GM12865 (cell line): ENCODE data around the gene C15orf39.

Experiments used
- DNase-seq: peaks from one replicate; pipeline ENCODE4 v3.0.0; 2010; ENCODE audit warnings: low read depth
- H3K4me3 ChIP-seq: 2 replicates; pipeline ENCODE4 v1.5.1; 2011; ENCODE audit warnings: mild to moderate bottlenecking, low read depth, low read length, control low read depth
- TF ChIP-seq, protein P1 (sequence below): IDR thresholded peaks from 2 replicates; pipeline ENCODE4 v1.5.1; 2011; ENCODE audit warnings: low read length, control low read depth, low read depth, inconsistent platforms; ENCODE audit not compliant: insufficient read depth; ENCODE audit errors: missing control alignments

The C15orf39 gene

DNA sequence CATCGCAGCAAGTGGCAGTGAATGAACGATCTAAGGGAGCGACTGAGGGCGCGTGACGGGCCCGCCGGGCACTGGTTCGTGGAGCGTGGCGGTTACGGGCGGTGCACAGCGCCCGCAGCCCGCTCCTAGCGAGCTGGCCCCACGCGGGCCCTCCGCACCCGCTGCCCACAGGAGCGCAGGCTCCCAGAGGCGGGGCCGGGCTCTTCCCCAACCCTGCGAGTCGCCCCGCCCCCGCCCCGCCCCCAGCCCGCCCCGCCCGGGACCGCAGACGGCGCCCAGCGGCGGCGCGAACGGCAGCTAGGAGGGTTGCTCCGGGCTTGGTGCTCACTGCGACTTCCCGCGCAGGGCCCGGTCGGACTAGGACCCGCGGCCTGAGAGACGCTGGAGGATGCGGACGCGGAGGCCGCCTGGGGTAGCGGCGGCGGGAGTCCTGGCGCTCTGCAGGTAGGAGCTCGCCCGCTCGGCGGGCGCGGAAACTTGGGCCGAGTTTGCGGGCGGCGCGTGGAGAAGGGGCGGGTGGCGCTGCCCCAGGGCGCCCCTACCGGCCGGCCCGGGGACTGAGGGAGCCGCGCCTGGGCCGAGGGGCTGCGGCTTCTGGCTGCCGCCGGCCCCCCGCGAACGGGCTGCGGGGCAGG is at the start of gene C15orf39:
Gene C15orf39, plus strand, starts transcription at position 267 of the 635 bp plus-strand sequence. CDS start 4,167 bp downstream, outside the sequence.
- DNase-seq: peak; percentile 92
- H3K4me3 ChIP-seq: peak within 1 kb of the TSS; percentile 75
- TF ChIP-seq, protein P1, sequence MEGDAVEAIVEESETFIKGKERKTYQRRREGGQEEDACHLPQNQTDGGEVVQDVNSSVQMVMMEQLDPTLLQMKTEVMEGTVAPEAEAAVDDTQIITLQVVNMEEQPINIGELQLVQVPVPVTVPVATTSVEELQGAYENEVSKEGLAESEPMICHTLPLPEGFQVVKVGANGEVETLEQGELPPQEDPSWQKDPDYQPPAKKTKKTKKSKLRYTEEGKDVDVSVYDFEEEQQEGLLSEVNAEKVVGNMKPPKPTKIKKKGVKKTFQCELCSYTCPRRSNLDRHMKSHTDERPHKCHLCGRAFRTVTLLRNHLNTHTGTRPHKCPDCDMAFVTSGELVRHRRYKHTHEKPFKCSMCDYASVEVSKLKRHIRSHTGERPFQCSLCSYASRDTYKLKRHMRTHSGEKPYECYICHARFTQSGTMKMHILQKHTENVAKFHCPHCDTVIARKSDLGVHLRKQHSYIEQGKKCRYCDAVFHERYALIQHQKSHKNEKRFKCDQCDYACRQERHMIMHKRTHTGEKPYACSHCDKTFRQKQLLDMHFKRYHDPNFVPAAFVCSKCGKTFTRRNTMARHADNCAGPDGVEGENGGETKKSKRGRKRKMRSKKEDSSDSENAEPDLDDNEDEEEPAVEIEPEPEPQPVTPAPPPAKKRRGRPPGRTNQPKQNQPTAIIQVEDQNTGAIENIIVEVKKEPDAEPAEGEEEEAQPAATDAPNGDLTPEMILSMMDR: peak; percentile 76

DNA sequence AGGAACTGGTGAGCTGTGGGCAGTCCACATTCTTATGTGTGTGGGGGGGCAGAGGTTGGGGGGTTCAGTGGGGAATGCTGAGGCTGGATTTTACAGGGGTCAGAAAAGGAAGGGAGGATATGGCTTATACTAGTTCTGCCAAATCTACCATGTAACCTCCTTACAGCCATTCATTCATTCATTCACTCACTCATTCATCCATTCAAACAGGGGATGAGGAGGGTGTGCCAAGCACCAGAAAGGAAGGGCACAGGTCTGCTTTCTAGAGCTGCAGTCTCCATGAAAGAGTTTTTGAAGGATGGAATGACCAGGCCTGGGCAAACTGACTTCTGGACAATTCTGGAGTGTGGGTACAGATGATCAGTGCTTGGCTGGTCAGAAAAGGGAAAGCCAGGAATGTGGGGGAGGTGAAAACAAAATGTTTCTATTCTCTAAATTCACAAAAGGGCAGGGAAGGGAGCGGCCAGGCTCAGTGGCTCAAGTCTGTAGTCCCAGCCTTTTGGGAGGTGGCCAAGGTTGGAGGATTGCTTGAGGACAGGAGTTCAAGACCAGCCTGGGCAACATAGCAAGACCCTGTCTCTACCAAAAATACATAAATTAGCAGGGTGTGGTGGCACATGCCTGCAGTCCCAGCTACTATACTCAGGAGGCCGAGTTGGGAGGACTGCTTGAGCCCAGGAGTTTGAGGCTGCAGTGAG is 49.2 kb upstream of the C15orf39 start:
- DNase-seq: no peak
- TF ChIP-seq, protein P1: no peak
- H3K4me3 ChIP-seq: no peak overlapping the region

DNA sequence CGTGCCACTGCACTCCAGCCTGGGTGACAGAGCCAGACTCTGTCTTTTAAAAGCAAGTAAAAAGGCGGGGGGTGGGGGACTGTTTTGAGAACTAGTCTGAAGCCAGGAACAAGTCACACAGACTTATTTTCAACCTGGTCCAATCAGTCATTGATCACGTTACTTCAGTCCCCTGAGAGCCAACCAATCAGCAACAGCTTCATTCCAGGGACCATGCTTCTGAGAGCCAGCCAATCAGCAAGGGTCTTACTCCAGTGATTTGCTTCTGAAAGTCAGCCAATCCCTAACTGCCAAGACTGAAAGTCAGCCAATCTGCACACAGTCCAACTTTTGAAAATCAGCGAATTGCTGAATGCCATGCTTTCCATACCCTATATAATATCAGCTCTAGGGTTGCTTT is 48.6 kb upstream of the C15orf39 start:
- TF ChIP-seq, protein P1: no peak
- no peak overlapping the region for H3K4me3 ChIP-seq
- DNase-seq: peak; percentile 87

DNA sequence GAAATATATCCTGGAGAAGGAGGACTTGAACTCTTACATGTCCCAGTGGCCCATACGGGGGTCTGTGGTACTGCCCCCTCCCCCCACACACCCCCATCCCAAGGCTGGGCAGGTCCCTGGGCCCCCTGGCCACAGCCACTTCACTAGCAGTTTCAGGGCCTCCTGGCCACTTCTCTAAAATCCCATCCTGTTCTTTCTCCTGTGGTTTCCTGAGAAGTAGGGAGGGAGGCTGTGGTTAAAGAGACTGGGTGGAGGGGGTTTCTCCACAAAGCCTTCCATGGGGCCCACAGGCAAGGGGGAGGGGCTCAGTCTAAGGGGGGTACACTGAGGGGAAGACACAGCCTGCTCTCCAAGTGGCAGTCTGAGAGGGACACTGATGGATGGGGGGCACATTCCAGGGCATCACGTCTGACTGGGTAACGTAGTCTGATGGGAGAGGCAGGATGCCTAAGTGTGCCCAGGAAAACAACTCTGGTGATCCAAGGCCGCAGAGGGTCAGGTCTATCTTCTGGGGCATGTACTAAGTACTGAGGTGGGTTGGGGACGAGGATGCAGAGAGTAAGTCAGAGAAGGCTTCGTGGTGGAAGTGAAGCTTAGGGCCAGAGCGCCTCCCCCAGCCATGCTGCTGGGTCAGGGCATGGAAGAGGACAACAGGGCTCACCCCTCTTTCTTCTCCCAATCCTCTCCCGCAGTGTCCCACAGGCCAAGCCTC is 48.0 kb upstream of the C15orf39 start:
- no peak for DNase-seq
- TF ChIP-seq, protein P1: no peak
- H3K4me3 ChIP-seq: no peak overlapping the region

DNA sequence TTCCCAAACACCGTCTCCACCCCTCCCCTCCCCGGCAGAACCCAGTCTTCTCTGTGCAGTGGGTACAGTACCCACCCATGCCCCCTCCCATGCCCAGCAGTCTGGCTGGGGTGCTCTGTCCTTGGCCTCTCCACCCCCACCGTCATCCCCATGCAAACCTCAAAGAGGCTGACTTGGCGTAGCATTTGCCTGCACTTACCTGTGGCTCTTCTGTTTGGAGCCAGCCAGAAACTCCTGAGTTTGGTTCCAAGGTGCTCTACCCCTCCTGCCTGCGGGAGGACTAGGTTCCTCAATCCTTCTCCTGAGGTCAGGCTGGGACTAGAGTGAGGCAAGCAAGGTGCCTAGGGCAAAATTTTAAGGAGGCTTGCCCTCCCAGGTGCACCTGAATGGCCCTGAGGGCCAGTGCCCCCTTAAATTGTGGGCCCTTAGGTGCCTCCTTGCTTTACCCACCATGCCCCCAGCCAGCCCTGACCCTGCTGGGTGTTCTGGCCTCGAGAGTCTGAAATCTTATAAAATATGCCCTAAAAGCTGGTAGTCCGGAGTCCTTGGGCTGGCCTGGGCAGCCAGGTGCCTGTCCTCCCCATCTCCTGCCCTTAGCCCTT is 47.1 kb upstream of the C15orf39 start:
- no peak for DNase-seq
- TF ChIP-seq, protein P1: no peak
- no peak overlapping the region for H3K4me3 ChIP-seq

DNA sequence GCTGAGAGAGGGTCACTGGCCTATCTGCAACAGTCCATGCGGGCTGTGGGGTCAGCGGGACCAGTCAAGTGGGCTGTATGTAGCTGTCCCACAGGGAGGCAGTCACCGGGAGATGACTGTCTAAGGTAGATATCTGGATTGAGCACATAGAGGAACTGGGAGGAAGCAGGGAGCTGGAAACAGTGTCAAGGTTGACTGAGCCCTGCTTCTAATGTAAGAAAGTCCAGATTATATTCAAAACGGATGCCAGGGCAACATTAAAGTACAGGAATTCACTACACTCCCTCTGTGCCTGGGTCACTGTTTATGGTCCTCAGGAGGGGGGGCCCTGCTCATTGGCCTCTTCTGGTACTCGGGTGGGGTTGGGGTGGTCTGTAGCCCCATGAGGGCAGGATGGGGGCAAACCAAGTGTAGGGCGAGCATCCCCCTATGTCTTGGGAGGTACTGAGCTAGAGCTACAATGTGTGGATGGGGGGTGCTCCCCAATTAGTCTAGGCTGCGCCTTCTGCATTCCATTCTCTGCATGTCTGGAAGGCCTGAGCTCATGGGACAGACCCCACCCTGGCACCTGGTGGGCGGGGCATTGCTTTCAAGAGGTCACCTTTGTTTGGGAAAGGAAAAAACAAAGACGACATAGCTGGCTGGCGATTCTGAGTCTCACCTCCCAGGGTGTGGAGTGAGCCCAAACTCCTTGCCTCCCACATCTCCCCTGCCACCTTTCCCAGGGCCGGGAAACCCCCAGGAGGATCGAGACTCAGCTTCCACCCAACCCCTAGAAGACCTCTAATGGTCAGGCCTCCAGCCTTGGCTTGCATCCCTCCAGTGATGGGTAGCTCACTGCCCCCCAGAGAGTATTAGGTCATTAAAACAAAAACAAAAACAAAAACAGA is 45.1 kb upstream of the C15orf39 start:
- TF ChIP-seq, protein P1: no peak
- DNase-seq: no peak
- no peak overlapping the region for H3K4me3 ChIP-seq
